SHP77 treated with DMSO at 0.1 percent for 48 hours (cell line): ENCODE data around the gene CCDC177.

Experiments
- DNase-seq: peaks from one replicate; lab custom pipeline; 2025; lab: John Stamatoyannopoulos, UW

Gene CCDC177

DNA sequence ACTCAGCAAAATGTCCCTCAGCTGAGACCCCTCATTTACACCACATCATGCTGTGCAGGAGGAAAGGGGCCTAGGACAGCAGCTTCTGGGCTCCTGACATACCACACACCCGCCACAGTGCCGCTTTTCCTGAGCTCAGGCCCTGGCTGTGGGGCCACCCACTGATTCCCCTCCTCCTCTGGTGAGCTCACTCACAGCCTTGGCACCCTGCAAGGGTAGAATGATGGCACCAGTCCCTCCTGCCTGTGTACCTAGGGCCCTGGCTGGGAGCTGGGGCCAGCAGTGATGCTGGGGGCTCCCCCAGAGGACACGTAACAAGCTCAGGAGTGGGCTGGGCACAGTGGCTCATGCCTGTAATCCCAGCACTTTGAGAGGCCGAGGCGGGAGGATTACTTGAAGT is 45.7 kb downstream of the CCDC177 start:
- no peak for DNase-seq

DNA sequence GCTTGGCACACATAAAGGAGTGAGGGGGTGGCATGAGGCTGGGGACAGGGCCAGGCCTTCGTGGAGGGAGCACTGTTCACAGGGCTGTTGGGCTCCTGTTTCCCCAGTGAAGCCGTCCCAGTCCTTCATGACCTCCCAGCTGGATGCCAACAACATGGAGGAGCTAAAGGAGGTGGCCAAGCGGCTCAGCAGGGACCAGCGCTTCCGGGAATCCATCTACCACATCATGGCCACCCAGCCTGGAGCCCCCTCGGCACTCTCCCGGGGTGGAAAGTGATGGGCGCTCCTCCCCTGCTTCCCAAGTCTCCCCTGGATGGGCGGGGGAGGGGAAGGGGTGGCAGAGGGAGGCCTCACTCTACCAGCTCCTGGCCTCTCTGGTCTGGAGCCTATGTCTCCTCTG is 46.5 kb downstream of the CCDC177 start:
- no peak for DNase-seq

DNA sequence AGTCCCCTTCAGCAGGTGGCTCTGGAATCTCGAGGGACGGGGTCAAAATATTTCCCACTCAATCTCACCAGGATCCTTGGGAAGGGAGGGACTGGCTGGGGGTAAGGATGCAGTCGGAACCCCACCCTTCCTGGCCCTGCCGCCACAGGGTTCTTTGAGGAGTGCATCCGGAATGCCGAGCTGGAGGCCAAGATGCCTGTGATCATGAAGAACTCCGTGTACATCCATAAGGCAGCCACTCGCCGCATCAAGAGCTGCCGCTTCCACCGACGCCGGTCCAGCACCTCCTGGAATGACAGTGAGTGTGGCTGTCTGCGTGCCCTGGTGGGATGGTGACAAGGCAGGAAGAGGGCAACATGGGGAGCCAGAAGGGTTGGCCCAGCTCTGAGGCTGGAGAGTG is 47.0 kb downstream of the CCDC177 start:
- DNase-seq: no peak

DNA sequence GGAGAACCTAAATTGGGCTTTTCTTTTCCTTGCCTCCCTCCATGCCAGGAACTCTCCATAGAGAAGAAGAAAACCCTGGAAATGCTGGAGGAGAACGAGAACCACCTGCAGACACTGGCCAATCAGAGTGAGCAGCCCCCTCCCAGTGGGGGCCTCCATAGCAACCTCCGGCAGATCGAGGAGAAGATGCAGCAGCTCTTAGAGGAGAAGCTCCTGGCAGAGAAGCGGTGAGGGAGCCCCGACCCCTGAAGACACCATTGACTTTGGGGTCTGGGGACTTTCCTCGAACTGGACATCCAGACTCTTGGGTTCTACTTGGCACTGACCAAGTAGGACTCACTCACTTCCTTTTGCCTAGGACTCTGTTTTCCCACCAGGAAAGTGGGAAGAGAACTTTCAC is 48.8 kb downstream of the CCDC177 start:
- no peak for DNase-seq

DNA sequence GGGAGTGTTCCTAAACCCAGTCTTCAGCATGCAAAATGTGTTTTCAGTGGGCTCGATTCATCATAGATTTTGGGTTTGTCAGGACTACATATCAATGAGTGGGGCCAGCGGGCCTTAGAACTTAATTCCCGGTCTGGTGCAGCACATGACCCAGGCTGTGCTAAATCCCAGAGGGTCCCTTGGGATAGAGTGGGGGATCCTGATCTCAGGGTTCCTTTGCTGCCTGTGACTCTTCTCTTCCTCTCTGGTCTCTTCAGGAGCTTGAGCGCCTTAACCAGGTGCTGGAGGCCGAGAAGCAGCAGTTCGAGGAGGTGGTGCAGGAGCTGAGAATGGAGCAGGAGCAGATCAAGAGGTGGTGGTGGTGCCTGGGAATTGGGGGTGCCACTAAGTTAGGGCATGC is 52.6 kb downstream of the CCDC177 start:
- no peak for DNase-seq
